ENCODE measurements around the gene DEFB123.

Gene DEFB123

GRCh38 chr20:31440012-31440659 lies at the start of gene DEFB123:
Gene DEFB123, plus strand, starts transcription at chr20:31440632. Its CDS starts 67 bp downstream, at chr20:31440699.
- no peak for DNase-seq (ENCODE audit: low read depth)
- H3K4me3 ChIP-seq (ENCODE audit: control insufficient read depth, low read depth, low read length): no peak within 1 kb of the TSS
- peak; percentile 19 for TF ChIP-seq CTCF (conservative IDR thresholded peaks at IDR 0.05; ENCODE audit: control insufficient read depth, insufficient read depth, low read depth, low read length)

- no peak for DNase-seq (ENCODE audit: low read depth)
- H3K4me3 ChIP-seq (ENCODE audit: control insufficient read depth, low read depth, low read length): no peak overlapping the region
- no peak for TF ChIP-seq CTCF (conservative IDR thresholded peaks at IDR 0.05; ENCODE audit: control insufficient read depth, insufficient read depth, low read depth, low read length)
Observed at GRCh38 chr20:31392836-31393235, 47.6 kb upstream of the DEFB123 start.

- H3K4me3 ChIP-seq (ENCODE audit: control insufficient read depth, low read depth, low read length): no peak overlapping the region
- no peak for TF ChIP-seq CTCF (conservative IDR thresholded peaks at IDR 0.05; ENCODE audit: control insufficient read depth, insufficient read depth, low read depth, low read length)
- no peak for DNase-seq (ENCODE audit: low read depth)
Observed at GRCh38 chr20:31394900-31395299, 45.5 kb upstream of the DEFB123 start.

GRCh38 chr20:31403886-31404285 lies 36.5 kb upstream of the DEFB123 start:
- no peak for DNase-seq (ENCODE audit: low read depth)
- no peak for TF ChIP-seq CTCF (conservative IDR thresholded peaks at IDR 0.05; ENCODE audit: control insufficient read depth, insufficient read depth, low read depth, low read length)
- no peak overlapping the region for H3K4me3 ChIP-seq (ENCODE audit: control insufficient read depth, low read depth, low read length)

GRCh38 chr20:31406115-31406514 lies 34.3 kb upstream of the DEFB123 start, which contains the start of gene DEFB121:
Gene DEFB121, minus strand, starts transcription at chr20:31406215. Its CDS starts 63 bp downstream, at chr20:31406152.
- no peak for TF ChIP-seq CTCF (conservative IDR thresholded peaks at IDR 0.05; ENCODE audit: control insufficient read depth, insufficient read depth, low read depth, low read length)
- H3K4me3 ChIP-seq (ENCODE audit: control insufficient read depth, low read depth, low read length): no peak within 1 kb of the TSS
- no peak for DNase-seq (ENCODE audit: low read depth)

- DNase-seq (ENCODE audit: low read depth): no peak
- TF ChIP-seq CTCF (conservative IDR thresholded peaks at IDR 0.05; ENCODE audit: control insufficient read depth, insufficient read depth, low read depth, low read length): no peak
- H3K4me3 ChIP-seq (ENCODE audit: control insufficient read depth, low read depth, low read length): no peak overlapping the region
Observed at GRCh38 chr20:31410011-31410410, 30.4 kb upstream of the DEFB123 start.

Measured in fibroblast of mammary gland (primary cell).